ENCODE data around the gene BMPR1A.

GRCh38 chr10:86956848-86957448 is 200.5 kb downstream of the BMPR1A start:
- TF ChIP-seq ZBTB33 (IDR thresholded peaks at IDR 0.05) (no peak), FOXA1 (IDR thresholded peaks at IDR 0.05) (no peak), YY1 (IDR thresholded peaks at IDR 0.05) (no peak), REST (IDR thresholded peaks at IDR 0.05) (no peak), JUND (IDR thresholded peaks at IDR 0.05) (no peak), TAF1 (conservative IDR thresholded peaks at IDR 0.05) (no peak)
- TF ChIP-seq, protein P1, sequence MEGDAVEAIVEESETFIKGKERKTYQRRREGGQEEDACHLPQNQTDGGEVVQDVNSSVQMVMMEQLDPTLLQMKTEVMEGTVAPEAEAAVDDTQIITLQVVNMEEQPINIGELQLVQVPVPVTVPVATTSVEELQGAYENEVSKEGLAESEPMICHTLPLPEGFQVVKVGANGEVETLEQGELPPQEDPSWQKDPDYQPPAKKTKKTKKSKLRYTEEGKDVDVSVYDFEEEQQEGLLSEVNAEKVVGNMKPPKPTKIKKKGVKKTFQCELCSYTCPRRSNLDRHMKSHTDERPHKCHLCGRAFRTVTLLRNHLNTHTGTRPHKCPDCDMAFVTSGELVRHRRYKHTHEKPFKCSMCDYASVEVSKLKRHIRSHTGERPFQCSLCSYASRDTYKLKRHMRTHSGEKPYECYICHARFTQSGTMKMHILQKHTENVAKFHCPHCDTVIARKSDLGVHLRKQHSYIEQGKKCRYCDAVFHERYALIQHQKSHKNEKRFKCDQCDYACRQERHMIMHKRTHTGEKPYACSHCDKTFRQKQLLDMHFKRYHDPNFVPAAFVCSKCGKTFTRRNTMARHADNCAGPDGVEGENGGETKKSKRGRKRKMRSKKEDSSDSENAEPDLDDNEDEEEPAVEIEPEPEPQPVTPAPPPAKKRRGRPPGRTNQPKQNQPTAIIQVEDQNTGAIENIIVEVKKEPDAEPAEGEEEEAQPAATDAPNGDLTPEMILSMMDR (IDR thresholded peaks at IDR 0.05; ENCODE audit: low read depth, low read length, missing input control): no peak
- TF ChIP-seq, protein P2, sequence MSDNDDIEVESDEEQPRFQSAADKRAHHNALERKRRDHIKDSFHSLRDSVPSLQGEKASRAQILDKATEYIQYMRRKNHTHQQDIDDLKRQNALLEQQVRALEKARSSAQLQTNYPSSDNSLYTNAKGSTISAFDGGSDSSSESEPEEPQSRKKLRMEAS (IDR thresholded peaks at IDR 0.05): no peak
- TF ChIP-seq, protein P3, sequence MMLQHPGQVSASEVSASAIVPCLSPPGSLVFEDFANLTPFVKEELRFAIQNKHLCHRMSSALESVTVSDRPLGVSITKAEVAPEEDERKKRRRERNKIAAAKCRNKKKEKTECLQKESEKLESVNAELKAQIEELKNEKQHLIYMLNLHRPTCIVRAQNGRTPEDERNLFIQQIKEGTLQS (IDR thresholded peaks at IDR 0.05): no peak
